Ectodermal cell (in vitro differentiated cells): Measurements from ENCODE around the gene MROH9.

Experiments used
- H3K27ac ChIP-seq: 2 replicates; pipeline ENCODE4 v1.7.0; 2013; ENCODE audit warnings: mild to moderate bottlenecking, low read depth, low read length; ENCODE audit not compliant: insufficient read depth, poor library complexity, severe bottlenecking
- H3K27me3 ChIP-seq: 2 replicates; pipeline ENCODE4 v1.7.0; 2013; ENCODE audit warnings: mild to moderate bottlenecking, low read length; ENCODE audit not compliant: insufficient read depth, control insufficient read depth, poor library complexity, severe bottlenecking
- H3K36me3 ChIP-seq: one replicate; pipeline ENCODE4 v1.7.0; 2013; ENCODE audit warnings: low read length; ENCODE audit not compliant: control insufficient read depth, insufficient read depth
- H3K4me1 ChIP-seq: one replicate; pipeline ENCODE4 v1.7.0; 2013; ENCODE audit warnings: low read length; ENCODE audit not compliant: control insufficient read depth, insufficient read depth
- H3K4me3 ChIP-seq: 2 replicates; pipeline ENCODE4 v1.7.0; 2013; ENCODE audit warnings: low read depth, low read length, control low read depth; ENCODE audit not compliant: insufficient read depth
- H3K9me3 ChIP-seq: 2 replicates; pipeline ENCODE4 v1.7.0; 2013; ENCODE audit warnings: mild to moderate bottlenecking, low read length, moderate library complexity; ENCODE audit not compliant: control insufficient read depth
- WGBS, 2 experiments: methylation state at CpG; one replicate each; pipeline ENCODE4 v1.1.7; 2013; ENCODE audit warnings: missing lambda C conversion rate in 2 of 2; 5-methylcytosine and 5-hydroxymethylcytosine counted together

MROH9 gene

DNA sequence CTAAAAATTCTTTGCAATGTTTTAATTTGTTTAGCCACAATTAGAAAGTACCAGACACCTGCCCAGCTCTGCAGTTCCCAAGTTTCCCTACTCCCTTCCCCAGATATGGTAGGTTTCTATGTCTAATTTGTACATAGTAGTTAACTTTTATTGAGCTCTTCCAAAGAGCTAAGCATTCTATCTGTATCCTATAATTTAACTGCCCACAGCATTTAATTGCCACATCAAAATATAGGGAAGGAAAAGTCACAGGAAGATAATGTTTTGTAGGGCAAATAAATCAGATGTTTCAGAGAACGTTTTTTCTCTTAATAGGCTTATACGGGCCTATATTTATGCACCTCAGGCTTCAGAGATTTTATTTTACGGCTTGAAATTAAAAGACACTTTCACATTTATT lies 139.7 kb downstream of the MROH9 start:
- no peak overlapping the region for H3K27ac ChIP-seq
- 91 to 100% methylated on average over 3 of the region's 3 CpGs for WGBS, 2 experiments

DNA sequence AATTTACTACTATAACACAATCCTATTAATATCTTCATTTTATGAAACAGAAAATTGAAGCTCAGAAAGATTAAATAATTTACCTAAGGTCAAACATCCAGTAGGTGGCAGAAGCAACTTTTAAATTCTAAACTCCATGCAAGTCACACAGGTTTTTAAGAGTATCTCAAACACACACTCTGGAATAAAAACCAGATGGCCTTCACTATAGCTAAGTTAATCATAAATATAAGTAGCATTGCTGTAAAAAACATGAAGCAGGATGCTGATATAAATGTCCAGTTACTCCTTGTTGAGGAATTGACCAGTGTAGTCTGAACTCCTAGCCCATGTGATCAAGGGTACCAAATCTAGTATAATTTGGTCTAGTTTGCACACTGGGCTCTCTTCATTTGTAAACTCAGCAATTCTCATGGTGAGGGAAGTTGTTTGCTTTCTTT lies 146.0 kb downstream of the MROH9 start:
- Histone ChIP-seq H3K9me3 (no peaks in the 10 kb centered on the region), H3K4me3 (no peak overlapping the region), H3K27ac (no peak overlapping the region), H3K27me3 (no peaks in the 10 kb centered on the region), H3K4me1 (peaks cover 4% of the 10 kb centered on the region), H3K36me3 (no peaks in the 10 kb centered on the region)

More for the DNA sequence above, 139.7 kb downstream of the MROH9 start:
- Histone ChIP-seq H3K27me3 (no peaks in the 10 kb centered on the region), H3K4me1 (no peaks in the 10 kb centered on the region), H3K36me3 (no peaks in the 10 kb centered on the region), H3K9me3 (no peaks in the 10 kb centered on the region), H3K4me3 (no peak overlapping the region)

DNA sequence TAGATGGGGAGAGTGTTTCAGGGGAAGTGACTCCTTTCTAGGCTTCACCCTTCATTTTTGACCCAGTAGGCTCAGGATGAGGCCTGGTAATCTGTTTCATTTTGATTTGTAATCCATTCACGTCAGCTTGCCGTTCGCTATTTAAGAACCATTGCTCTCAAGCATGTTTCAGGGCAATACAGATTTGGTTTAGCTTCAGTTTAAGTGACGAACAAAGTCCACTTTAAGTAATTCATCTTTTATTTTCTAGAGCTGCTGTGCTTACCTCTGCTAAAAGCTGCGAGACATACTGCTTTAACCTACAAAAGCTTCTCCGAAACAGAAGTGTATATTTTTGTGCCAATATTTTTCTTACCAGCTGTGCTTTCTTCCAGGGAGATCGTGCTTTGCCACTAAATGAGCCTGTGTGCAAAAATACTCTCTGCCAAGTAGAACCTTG lies 146.4 kb downstream of the MROH9 start:
- H3K27me3 ChIP-seq = no peaks in the 10 kb centered on the region
- H3K4me3 ChIP-seq = no peak overlapping the region
- H3K27ac ChIP-seq = no peak overlapping the region
- no peaks in the 10 kb centered on the region for H3K36me3 ChIP-seq
- WGBS, 2 experiments = 92 to 93% methylated on average over 7 of the region's 7 CpGs
- no peaks in the 10 kb centered on the region for H3K9me3 ChIP-seq
- H3K4me1 ChIP-seq = peaks cover 4% of the 10 kb centered on the region

DNA sequence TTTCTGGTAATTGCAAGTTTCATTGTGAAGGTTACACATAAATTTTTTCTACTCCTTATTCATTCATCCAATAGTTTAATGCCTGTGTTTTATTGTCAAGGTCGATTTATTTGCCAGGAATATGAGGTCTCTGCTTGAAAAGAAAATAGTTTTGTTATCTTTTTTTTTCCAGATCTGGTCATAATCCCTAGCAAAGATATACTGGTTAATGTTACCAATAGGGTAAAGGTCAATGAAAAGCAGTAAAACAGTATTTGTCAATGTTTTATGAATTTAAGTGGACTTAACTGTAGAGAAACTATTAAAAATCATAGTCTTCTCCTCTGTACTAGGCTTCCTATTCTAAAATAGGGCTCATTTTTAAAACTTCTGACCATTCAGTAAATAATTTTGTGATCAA lies 147.3 kb downstream of the MROH9 start:
- no peak overlapping the region for H3K27ac ChIP-seq
- H3K36me3 ChIP-seq = no peaks in the 10 kb centered on the region
- no peaks in the 10 kb centered on the region for H3K27me3 ChIP-seq
- WGBS, 2 experiments = 100% methylated on average over 1 of the region's 1 CpG; no CpG with 5 or more reads in 1 of the 2 experiments
- no peak overlapping the region for H3K4me3 ChIP-seq
- peaks cover 4% of the 10 kb centered on the region for H3K4me1 ChIP-seq
- no peaks in the 10 kb centered on the region for H3K9me3 ChIP-seq

DNA sequence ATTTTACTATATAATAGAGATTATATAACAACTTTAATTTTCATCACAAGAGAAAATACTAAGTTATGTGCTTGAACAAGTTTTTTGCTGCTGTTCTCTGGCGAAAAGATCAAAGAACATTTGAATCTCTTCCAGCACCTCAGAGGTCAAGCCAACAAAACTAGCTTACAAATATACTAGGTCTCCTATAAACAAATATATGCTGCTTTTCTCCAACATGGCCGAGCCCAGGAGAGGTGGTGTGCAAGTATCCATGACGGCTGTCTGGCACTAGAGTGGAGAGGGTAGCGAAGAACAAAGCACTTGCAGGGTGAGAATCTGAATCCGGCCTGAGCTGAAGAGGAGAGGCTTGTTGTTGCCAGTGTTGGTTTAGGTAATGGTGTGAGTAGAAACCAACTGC lies 147.9 kb downstream of the MROH9 start:
- no peaks in the 10 kb centered on the region for H3K9me3 ChIP-seq
- H3K27ac ChIP-seq = no peak overlapping the region
- no peaks in the 10 kb centered on the region for H3K36me3 ChIP-seq
- 92 to 95% methylated on average over 5 of the region's 5 CpGs for WGBS, 2 experiments
- H3K4me3 ChIP-seq = no peak overlapping the region
- H3K27me3 ChIP-seq = no peaks in the 10 kb centered on the region
- peaks cover 4% of the 10 kb centered on the region for H3K4me1 ChIP-seq

DNA sequence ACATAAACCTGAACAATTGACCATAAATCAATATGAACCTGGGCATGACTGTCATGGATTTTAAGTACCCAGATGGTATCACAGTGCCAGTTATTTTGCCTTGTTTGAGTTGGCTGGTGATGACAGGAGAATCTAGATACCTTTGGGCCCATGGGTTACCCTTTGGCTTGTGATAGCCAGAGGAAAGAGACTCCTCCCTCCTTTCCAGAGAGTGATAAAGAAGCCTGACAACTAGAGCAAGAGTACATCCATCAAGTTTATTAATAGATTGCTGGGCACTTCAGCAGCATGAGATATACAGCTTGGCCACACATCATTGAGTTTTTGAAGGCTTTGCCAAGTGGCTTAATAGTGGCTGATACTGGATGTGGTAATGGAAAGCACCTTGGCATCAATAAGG lies 148.8 kb downstream of the MROH9 start:
- no peaks in the 10 kb centered on the region for H3K27me3 ChIP-seq
- H3K4me3 ChIP-seq = no peak overlapping the region
- no peaks in the 10 kb centered on the region for H3K36me3 ChIP-seq
- H3K4me1 ChIP-seq = peaks cover 4% of the 10 kb centered on the region
- H3K9me3 ChIP-seq = no peaks in the 10 kb centered on the region
- H3K27ac ChIP-seq = no peak overlapping the region

DNA sequence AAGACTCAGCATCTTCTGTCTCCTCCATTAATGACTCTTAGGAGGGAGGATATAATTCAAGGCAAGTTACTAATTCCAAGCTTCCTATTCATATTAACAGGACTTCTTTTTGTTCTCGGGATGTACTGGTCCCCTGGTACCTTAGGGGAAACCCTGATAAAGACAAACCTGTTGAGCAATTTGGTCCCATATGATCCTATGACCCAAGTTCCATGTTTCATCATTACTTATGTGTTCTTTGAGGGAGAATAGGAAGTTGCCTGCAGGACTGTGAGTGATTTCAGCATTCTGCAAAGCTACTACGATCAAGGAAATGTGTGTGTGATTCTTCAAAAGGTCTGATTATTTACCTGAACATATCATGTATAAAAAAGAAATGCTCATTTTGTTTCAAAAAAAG lies 149.5 kb downstream of the MROH9 start:
- Histone ChIP-seq H3K27me3 (no peaks in the 10 kb centered on the region), H3K27ac (no peak overlapping the region), H3K9me3 (no peaks in the 10 kb centered on the region), H3K4me1 (peaks cover 4% of the 10 kb centered on the region), H3K36me3 (no peaks in the 10 kb centered on the region), H3K4me3 (no peak overlapping the region)
- WGBS, 2 experiments = 100% methylated on average over 1 to 2 of the region's 2 CpGs

DNA sequence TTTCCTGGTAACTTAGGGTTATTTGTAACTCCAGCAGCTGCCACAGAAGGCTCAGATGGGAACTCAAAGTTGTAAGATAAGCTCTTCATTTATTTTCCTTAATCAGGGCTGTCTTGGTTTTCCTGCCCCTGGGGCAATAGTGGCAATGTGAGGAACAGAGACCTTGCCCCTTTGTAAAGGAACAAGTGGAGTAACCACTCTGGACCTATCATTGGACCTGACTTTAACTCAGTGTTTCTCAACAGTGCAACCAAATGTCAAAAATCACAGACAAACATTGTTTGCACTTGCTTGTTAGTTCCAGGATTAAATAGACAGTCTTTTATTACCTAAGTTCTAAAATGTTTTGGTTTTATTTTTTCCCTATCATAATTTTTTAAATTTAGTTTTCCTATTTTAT lies 152.6 kb downstream of the MROH9 start:
- H3K4me1 ChIP-seq = no peaks in the 10 kb centered on the region
- H3K27me3 ChIP-seq = no peaks in the 10 kb centered on the region
- H3K4me3 ChIP-seq = no peak overlapping the region
- H3K27ac ChIP-seq = no peak overlapping the region
- H3K36me3 ChIP-seq = no peaks in the 10 kb centered on the region
- no peaks in the 10 kb centered on the region for H3K9me3 ChIP-seq

DNA sequence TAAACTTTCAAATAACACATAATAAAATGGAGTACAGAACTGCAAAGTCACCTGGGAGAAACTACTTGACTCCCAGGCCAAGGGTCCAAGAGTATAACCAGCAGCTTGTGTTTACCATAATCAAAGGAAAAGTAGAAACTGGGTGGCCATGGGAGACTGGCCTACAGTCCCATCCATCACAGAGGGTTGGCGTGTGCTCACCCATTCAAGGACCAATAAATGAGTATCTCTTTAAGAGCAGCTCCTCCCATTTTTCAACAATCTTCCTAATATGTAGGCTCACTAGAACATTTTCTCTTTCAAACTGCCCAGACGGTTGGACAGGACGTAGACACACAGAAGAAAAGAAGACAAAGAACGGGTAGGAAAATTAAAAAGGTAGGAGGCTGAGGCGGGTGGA lies 155.3 kb downstream of the MROH9 start, which contains the start of gene FMO3:
Gene FMO3 (plus strand): TSS at position 302 of the 400 bp plus-strand sequence. CDS start 1,754 bp downstream, outside the sequence.
- no peaks in the 10 kb centered on the region for H3K27me3 ChIP-seq
- H3K27ac ChIP-seq = no peak within 1 kb of the TSS
- WGBS, 2 experiments = 85 to 91% methylated on average over 5 of the region's 5 CpGs
- no peaks in the 10 kb centered on the region for H3K4me1 ChIP-seq
- no peak within 1 kb of the TSS for H3K4me3 ChIP-seq
- H3K9me3 ChIP-seq = no peaks in the 10 kb centered on the region
- no peaks in the 10 kb centered on the region for H3K36me3 ChIP-seq

DNA sequence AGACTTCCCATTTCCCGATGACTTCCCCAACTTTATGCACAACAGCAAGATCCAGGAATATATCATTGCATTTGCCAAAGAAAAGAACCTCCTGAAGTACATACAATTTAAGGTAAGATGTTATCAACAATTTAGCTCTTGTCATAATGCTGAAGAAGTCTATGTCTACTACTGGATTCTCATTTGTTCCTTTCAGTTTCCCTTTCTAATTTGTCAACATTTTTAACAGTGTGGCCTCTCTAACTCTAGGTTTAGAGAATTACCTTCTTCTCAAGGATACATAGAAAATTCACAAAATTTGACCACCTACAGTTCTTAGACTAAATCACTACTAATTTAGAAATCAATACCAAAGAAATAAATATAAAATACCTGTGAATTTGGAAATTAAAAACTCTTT lies 168.5 kb downstream of the MROH9 start:
- WGBS, 2 experiments = 91 to 100% methylated on average over 1 of the region's 1 CpG
- no peak overlapping the region for H3K4me3 ChIP-seq
- H3K27me3 ChIP-seq = no peaks in the 10 kb centered on the region
- no peaks in the 10 kb centered on the region for H3K4me1 ChIP-seq
- H3K36me3 ChIP-seq = no peaks in the 10 kb centered on the region
- H3K9me3 ChIP-seq = no peaks in the 10 kb centered on the region
- H3K27ac ChIP-seq = no peak overlapping the region

DNA sequence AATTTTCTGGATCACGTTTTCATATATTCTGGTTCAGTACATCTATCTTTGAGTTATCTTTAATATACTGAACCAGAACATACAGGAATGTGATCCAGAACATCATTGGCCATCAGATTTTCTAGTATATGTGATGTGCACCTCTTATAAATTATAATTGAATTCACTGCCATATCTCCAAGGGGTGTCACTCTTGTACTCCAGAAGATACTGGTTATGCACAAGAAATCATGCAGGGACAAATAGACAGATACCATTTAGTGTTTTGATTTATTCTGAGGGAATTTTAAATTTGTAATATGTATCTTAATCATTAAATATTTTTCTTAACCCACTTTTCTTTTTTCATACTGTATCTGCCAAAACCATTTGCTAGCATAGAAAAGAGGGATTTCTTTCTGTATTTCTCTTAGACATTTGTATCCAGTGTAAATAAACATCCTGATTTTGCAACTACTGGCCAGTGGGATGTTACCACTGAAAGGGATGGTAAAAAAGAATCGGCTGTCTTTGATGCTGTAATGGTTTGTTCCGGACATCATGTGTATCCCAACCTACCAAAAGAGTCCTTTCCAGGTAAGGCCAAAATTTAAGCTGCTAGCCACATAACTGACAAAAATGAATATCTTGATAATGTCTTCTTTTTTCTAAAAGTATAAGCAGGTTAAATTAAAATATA lies 172.1 kb downstream of the MROH9 start:
- H3K9me3 ChIP-seq = no peaks in the 10 kb centered on the region
- no peak overlapping the region for H3K4me3 ChIP-seq
- H3K27me3 ChIP-seq = no peaks in the 10 kb centered on the region
- WGBS, 2 experiments = 86 to 97% methylated on average over 2 of the region's 3 CpGs
- H3K27ac ChIP-seq = no peak overlapping the region
- H3K36me3 ChIP-seq = no peaks in the 10 kb centered on the region
- no peaks in the 10 kb centered on the region for H3K4me1 ChIP-seq
